GM21825 (cell line): Measurements from ENCODE around the gene GRIN1.

Source experiments
- ATAC-seq: cut with Tn5 transposase; IDR thresholded peaks from one replicate; pipeline ENCODE4 v1.9.1; 2021; ENCODE audit warnings: mild to moderate bottlenecking, moderate library complexity; ENCODE audit not compliant: unreplicated experiment

Gene GRIN1

DNA sequence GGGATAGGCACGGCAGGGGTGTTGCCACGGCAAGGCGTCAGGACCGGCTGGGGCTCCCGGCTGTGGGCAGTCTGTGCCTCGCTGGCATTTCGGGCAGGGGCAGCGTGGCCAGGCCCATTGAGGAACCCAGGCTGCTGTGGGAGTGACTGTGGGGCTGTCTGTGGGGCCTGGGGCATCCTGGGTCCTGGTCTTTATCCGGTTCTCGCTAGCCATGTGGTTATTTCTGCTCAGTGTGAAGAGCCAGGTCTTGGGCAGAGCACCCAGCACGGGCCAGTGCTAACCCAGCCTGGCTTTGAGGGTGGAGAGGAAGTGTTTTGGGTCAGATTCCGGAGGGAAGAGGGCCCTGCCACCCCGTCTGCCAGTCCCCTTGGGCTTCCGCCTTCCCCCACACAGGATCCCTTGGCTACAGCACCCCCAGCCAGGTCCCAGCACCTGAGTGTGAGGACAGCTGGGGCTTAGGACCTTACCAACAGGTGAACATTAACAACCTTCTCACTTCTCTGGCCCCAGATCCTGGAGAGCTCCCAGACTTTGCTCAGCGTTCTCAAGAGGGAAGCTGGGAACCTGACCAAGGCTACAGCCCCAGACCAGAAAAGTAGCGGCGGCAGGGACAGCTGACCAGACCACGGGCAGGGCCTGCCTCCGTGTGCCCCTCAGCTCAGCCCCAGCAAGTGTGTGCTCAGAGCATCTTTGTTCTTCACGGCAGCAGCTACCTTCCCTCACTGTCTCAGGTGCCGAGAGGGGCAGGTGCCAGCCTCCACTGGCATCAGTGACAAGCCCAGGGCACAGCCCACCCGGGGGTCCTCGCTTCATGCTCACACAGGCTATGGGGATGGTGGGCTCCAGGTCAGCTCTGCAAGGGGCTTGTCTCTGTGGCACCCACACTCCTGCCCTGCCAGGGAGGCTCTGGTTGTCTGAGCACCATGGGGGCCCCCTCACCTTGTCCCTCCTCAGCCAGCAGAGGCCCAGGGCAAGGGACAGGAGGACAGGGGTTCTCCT lies 50.6 kb downstream of the GRIN1 start:
- ATAC-seq: no peak

DNA sequence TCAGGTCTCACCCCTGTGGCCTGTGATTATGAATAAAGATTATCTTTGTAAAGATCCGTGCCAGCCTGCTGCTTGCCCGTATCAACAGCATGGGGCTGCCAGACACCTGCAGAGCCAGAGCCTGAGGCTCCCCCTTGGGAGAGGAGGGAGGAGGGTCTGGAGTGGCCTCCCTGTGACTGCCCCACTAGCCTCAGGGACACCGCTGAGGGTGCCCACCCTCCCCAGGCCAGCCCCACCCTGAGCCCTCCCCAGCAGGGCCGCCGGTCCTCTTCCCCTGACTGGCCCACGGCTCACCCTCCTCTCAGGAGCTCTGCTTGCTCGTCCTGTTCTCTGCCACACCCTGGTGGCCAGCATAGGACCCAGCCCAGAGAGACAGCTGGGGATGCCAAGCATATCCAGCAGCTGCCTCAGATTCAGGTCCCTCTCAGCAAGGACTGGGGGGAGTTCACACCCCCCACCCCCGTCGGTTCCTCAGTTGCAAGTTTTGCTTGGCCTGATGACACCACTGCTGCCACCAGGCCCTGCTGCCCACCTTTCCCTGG lies 51.4 kb downstream of the GRIN1 start:
- ATAC-seq: no peak

DNA sequence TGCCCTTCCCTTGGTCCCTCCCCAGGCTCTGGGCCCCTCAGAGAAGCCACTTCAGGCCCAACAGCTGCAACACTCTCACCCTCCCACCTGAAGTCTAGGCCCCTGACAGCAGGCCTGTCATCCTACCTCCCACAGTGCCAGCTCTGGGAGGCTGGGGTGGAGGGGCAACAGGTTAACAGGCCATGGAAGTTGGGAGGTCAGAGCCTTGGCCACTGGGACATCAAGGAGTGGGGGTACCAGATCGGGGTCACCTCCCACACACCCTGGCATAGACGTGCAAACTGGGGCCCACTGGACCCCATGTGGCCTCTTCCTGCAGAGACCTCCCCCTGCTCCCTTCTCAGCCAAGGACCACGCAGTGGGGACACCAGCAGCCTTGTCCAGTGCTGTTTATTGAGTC lies 52.3 kb downstream of the GRIN1 start:
- no peak for ATAC-seq

DNA sequence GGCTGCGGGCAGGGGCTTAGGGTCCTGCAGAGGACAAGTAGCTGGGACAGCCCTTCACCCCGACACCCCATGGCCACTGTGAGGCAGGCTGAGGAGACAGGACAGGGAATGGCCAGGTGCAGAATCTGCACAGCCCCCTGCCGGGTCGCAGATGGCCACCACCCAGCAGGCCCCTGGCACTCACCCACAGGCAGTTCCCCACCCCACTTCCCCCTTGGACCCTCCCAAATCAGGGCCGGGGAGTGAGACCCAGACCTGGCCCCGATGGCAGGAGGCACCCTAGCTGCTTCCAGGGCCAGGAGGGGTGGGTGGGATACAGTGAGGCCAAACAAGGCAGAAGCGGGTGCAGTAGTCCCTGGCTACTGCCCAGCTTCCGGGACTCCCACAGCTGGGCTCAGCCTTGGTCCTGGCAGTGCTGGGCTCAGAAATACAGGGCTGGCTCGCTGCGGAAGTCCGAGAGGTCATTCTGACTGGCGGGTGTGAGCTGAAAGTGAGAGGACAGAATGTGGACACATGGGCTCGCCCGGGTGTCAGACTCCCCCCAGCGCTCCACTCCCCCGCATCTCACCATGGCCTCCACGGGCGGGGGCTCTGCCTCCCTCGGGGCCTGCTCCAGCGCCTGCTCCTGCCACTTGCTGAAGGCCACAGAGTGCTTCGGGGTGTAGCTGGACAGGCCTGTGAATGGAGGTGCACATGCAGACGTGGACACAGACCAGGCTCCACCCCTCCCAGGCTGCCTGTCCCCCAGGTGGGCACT lies 52.9 kb downstream of the GRIN1 start:
- ATAC-seq: no peak

DNA sequence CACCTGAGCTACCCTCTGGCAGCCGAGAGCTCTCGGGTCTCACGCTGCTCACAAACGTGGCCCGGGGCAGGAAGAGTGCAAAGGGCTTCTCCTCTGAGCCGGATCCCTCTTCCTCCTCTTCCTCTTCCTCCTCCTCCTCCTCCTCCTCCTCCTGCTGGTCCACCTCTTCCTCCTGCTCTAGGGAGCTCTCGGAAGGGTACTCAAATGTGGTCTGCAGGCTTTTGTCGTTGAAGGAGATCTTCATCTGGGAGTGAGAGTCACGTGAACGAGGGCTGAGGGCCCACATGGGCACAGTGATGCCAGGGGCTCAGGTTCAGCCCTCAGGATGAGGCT lies 53.5 kb downstream of the GRIN1 start:
- ATAC-seq: no peak

DNA sequence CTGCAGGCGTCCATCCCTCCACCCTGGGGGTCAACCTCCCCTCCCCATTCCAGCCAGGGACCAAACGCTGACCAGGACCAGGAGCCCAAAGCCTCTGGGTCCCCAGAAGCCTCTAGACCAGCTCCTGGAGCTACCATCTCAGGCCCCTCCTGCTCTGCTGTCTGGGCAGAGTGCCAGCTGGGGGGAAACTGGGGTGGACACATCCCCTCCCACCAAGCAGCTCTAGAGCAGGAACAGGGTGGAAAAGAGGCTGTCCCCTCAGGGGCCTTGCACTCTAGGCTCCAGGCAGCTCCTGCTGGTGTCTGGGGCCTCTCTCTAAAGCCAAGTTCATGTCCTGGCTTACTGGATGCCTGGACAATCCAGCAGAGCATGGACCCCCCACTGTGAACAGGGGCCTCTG lies 53.9 kb downstream of the GRIN1 start:
- ATAC-seq: no peak

DNA sequence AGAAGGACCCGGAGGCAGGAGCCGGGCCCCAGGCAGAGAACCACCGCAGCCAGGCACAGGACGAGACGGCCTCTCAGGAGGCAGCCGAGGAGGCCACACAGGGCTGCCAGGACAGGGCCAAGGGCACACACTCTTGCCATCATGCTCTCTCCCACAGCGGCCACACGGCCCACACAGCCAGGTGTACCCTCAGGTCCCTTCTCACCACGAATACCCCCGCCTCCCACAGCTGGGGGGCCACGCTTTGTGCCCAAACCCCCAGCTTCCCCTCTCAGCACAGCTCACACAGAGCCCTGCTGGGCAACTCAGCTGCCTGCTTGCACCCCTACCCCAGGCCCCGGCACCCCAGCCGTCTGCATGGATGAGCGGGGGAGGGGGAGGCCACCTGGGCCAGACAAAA lies 54.8 kb downstream of the GRIN1 start:
- ATAC-seq: no peak

DNA sequence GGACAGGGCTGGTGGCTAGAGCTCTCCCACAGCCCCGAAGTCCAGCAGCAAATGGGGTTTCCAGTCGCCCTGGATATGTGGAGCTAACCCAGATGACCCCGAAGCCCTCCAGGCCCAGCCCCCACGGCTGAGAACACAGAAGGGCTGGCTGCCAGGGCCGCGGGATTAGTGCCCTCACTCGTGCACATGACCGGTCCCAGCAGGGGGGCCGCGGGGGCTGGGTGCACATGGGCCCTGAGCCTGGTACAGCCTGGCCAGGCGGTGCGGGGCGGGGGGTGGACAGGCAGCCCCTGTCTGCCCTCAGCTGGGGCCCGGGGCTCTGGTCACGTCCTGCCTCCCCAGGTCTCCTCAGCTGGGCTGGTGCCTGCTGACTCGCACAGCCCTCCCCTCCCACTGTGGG lies 55.4 kb downstream of the GRIN1 start:
- no peak for ATAC-seq

DNA sequence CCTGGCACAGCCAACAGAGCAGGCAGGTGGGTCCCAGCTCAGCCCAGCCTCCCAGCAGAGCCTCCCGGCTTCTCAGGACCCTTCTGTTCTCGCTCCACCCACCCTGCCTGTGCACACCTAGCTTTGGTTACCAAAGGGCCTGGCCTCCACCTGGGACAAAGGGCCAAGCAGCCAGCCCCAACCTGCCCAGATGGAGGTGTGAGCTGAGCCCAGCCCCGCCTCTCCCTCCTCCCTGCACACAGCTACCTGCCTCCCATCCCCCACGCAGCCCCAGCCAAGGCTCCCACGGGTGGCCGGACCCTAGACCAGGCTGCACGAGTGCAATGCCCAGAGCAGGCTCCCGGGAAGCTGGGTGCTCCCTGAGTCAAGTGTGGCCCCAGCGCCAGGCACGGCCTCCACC lies 56.0 kb downstream of the GRIN1 start:
- ATAC-seq: no peak

DNA sequence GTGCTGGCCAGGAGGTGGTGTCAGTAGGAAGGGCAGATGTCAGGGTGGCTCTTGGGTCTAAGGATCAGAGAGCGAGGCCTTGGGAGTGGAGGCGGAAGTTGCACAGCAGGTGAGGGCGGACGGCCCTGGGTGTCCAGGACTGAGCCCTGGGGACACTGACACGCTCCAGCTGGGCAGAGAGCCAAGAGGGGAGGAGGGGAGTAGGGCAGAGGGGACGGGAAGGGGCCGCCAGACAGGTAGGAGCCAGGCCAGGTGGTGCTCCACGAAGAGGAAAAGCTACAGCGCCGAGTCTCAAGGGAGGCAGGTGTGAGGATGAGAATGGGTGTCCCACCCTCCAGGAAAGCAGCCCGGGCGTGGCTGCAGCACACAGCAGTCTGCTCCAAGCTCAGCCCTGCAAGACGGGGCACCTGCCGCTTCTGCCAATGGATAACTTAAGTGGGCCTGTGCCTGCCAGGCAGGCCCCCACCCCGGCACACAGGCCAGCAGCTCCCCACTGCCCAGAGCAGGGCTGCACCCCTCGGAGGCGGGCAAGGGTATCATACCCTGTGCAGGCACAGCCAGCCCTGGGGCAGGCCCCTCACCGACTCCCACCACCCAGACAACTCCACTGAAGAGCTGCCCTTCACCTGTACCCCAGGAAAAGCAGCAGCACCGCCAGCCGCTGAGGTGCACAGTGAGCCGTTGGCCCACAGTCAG lies 56.7 kb downstream of the GRIN1 start:
- no peak for ATAC-seq

DNA sequence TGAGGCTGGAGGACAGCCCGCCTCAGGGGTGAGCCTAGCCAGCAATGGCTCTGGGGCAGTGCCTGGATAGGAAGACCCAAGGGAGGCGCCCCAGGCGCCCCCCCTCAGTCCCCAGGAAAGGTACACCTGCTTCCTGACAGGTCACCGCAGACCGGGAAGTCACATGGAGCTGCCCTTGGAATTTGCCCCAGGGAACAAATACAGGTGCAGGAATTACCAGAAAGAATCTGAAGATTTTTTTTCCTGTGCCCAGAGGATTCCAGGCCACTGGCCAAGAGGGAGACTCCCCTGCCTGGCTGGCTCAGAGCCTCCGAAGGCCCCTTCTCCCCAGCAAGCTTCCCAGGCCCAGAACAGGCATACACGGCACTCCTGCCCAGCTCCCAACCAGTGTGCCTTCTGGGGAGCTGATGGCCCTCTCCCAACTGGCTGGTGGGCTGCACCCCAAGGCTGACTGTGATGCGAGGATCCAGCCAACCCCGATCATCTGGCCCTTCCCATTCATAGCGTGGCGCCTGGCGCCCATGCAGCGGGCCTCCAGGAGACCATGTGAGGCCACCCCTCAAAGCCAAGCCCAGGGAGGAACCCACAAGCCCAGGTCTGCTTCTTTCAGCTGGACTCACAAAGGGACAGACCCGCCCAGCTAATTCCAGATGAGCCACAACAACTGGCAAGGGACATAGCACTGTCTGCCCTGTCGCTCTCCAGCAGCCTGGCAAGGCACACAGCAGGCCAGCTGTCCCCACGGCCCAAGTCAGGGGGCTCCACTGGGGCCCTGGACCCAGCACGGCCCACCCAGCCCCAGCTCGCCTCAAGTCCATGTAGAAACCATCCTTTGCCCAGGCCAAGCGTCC lies 59.3 kb downstream of the GRIN1 start:
- no peak for ATAC-seq

DNA sequence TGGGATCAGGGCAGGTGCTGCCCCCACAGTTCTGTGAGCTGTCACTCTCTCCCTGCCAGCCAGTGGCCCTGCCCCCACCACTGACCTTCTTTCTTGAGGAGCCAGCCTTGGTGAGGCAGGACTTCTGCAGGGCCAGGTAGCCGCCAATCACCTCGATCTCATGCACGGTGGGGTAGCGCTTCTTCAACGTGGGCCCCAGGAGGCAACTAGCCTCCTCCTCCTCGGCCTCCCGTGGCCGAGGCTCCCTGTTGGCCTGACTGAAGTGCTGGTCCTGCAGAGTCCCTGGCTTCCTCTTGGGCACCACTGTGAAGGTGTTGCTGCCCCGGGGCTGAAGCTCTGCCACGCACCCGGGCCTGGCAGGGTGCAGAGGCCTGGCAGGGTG lies 59.9 kb downstream of the GRIN1 start:
- no peak for ATAC-seq

DNA sequence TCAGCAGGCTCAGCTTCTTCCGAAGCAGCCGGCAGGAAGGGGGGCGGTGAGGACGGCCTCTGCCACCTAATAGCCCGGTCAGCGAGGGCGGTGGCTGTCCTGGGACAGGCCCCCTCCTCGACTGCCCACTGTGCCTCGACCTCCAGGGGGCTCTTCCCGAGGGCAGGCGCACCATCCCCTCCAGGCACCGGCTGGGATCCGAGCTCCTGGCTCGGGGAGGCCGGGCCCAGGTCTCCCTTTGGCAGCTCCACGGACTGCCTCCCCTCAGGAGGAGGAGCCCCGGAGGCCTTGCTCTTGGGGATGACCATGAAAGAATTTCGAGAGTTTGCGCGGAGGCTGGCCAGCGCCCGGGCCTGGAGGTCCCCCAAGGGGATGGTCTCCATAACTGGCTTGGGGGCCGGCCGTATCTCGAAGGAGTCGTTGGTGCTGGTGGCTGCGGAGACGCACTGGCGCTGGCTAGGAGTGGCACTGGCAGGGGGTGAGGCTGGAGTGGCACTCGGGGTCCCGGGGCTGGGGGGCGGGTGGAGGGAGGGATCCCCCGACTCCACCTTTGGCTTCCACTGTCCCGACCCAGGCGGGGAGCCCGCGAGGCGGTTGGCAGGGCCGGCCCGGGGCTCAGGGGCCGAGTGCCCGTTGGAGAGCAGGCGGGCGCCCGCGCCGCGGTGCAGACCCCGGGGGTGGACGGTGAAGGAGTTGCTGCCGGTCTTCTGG lies 60.6 kb downstream of the GRIN1 start:
- ATAC-seq: no peak

DNA sequence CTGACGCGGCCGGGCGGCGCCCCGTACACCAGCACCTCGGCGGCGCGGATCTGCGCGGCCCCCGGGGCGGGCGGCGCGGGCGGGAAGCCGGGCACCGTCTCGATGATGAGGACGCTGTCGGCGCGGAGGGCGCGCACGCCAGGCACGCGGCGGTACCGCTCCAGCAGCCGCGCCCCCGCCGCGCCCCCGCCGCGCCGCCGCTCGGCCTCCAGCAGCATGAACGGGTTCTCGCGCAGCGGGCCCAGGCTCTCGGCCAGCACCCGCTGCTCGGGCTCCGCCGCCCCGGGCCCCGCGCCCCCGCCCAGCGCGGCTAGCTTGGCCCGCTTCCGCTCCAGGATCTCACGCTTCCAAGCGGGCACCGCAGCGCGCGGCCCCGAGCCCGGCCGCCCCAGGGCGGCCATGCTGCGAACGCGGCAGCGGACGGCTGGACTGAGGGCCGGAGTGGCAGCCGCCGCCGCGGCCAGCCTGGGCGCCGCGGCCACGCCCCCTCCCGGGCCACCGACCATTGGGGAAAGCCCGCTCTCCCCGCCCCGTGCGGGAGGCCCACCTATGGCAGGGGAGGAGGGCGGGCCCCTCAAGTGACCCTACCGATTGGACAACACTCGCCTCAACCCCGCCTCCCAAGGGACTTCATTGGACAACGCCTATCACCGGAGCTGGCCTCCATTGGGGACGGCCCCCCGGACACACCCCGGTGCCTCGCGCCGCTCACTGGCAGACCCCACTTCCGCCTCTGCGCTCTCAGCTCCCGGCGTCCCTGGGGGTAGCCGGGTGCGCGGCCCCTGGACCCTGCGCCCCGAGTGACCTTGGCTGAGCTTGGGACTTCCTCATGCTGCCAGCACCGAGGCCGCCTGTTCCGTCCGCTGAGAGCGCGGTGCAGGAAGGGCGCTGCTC lies 61.6 kb downstream of the GRIN1 start, which contains the start of gene TPRN:
TSS of gene TPRN (minus strand) at position 431 of the 894 bp plus-strand sequence. CDS start at position 401, 30 bp downstream.
- ATAC-seq: peak; percentile 81

DNA sequence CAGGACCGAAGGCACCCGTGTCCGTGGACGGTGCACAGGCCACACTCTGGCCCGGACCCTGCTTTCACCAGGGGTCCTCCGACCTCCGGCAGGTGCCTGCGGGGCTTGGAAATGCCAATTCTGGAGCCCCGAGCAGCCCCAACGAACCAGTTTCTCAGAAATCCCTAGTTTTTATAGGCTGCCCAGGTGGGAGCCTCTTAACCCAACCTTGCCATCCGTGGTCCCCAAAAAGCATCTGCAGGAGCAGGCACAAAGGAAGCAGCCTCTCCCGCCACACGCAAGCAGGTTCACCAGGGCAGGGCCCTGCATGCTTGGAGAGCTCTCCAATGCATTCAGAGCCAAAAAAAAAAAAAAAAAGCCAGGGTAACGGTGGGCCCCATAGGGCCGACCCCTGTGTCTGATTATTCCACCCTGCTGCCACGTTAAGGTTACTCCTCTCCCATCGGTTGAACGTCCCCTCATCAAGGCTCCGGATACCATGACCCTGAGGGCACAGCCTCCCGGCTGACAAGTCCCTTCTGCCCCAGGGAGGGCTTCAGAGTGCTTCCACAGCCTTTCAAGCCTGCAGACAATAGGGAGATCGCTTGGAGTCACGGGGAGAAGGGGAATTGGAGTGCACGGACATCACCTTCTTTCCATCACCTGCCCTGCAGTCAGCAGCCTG lies 62.4 kb downstream of the GRIN1 start:
- no peak for ATAC-seq

DNA sequence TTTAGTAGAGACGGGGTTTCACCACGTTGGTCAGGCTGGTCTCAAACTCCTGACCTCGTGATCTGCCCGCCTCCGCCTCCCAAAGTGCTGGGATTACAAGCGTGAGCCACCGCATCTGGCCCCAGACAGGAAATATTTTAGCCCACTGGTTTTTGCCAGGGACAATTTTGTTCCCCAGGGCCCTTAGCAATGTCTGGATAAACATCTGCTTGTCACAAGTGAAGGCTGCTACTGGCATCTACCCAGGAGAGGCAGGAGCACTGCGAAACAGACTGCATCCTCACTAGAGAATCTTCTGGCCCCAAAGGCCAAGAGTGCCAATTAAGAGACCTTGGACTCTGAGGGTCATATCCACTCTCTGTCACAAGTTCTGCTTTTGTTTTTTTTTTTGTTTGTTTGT lies 64.0 kb downstream of the GRIN1 start:
- ATAC-seq: no peak

DNA sequence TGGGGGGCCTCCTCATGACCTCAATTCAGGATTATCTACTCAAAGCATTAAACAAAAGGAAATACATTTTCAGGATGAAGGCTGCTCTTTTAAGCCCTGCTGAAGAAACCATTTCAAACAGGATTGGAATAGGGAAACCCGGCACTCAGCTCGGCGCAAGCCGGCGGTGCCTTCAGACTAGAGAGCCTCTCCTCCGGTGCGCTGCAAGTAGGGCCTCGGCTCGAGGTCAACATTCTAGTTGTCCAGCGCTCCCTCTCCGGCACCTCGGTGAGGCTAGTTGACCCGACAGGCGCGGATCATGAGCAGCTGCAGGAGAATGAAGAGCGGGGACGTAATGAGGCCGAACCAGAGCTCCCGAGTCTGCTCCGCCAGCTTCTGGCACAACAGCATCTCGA lies 65.8 kb downstream of the GRIN1 start:
- no peak for ATAC-seq
